ENCODE data around the gene C1orf226. TPM values are rescaled to one million over a fixed set of nuclear protein-coding genes. Genes with fewer than 3 reads are reported as not detected.

Gene C1orf226
- total and polyA plus RNA-seq, 2 of the 8 experiments (the other 6 are each of a cell fraction or from before 2014, with no cell fraction given) = 8.2 to 18.8 TPM

DNA sequence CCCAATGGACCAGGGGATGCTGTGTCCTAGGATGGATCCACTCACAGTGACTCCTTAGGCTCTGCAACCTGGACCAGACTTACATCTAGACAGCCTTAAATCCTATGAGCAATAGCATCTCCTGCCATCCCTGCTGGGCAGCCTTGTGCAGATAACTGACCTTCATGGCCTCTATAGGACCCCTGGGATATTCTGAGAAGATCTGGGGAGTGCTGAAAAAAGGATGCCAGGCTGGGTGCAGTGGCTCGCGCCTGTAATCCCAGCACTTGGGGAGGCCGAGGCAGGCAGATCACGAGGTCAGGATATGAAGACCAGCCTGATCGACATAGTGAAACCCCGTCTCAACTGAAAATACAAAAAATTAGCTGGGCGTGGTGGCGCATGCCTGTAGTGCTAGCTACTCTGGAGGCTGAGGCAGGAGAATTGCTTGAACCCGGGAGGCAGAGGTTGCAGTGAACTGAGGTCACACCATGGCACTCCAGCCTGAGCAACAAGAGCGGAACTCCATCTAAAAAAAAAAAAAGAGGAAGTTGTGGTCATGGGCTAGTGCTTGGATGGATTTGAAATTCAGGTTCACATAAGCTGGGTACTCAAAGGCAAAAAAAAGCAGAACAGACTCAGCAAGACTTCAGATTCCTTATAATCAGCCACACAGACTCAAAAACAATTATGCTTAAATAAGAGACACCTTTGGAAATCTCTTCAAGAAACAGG lies 41.3 kb downstream of the C1orf226 start (continued):
- TF ChIP-seq, protein P1, sequence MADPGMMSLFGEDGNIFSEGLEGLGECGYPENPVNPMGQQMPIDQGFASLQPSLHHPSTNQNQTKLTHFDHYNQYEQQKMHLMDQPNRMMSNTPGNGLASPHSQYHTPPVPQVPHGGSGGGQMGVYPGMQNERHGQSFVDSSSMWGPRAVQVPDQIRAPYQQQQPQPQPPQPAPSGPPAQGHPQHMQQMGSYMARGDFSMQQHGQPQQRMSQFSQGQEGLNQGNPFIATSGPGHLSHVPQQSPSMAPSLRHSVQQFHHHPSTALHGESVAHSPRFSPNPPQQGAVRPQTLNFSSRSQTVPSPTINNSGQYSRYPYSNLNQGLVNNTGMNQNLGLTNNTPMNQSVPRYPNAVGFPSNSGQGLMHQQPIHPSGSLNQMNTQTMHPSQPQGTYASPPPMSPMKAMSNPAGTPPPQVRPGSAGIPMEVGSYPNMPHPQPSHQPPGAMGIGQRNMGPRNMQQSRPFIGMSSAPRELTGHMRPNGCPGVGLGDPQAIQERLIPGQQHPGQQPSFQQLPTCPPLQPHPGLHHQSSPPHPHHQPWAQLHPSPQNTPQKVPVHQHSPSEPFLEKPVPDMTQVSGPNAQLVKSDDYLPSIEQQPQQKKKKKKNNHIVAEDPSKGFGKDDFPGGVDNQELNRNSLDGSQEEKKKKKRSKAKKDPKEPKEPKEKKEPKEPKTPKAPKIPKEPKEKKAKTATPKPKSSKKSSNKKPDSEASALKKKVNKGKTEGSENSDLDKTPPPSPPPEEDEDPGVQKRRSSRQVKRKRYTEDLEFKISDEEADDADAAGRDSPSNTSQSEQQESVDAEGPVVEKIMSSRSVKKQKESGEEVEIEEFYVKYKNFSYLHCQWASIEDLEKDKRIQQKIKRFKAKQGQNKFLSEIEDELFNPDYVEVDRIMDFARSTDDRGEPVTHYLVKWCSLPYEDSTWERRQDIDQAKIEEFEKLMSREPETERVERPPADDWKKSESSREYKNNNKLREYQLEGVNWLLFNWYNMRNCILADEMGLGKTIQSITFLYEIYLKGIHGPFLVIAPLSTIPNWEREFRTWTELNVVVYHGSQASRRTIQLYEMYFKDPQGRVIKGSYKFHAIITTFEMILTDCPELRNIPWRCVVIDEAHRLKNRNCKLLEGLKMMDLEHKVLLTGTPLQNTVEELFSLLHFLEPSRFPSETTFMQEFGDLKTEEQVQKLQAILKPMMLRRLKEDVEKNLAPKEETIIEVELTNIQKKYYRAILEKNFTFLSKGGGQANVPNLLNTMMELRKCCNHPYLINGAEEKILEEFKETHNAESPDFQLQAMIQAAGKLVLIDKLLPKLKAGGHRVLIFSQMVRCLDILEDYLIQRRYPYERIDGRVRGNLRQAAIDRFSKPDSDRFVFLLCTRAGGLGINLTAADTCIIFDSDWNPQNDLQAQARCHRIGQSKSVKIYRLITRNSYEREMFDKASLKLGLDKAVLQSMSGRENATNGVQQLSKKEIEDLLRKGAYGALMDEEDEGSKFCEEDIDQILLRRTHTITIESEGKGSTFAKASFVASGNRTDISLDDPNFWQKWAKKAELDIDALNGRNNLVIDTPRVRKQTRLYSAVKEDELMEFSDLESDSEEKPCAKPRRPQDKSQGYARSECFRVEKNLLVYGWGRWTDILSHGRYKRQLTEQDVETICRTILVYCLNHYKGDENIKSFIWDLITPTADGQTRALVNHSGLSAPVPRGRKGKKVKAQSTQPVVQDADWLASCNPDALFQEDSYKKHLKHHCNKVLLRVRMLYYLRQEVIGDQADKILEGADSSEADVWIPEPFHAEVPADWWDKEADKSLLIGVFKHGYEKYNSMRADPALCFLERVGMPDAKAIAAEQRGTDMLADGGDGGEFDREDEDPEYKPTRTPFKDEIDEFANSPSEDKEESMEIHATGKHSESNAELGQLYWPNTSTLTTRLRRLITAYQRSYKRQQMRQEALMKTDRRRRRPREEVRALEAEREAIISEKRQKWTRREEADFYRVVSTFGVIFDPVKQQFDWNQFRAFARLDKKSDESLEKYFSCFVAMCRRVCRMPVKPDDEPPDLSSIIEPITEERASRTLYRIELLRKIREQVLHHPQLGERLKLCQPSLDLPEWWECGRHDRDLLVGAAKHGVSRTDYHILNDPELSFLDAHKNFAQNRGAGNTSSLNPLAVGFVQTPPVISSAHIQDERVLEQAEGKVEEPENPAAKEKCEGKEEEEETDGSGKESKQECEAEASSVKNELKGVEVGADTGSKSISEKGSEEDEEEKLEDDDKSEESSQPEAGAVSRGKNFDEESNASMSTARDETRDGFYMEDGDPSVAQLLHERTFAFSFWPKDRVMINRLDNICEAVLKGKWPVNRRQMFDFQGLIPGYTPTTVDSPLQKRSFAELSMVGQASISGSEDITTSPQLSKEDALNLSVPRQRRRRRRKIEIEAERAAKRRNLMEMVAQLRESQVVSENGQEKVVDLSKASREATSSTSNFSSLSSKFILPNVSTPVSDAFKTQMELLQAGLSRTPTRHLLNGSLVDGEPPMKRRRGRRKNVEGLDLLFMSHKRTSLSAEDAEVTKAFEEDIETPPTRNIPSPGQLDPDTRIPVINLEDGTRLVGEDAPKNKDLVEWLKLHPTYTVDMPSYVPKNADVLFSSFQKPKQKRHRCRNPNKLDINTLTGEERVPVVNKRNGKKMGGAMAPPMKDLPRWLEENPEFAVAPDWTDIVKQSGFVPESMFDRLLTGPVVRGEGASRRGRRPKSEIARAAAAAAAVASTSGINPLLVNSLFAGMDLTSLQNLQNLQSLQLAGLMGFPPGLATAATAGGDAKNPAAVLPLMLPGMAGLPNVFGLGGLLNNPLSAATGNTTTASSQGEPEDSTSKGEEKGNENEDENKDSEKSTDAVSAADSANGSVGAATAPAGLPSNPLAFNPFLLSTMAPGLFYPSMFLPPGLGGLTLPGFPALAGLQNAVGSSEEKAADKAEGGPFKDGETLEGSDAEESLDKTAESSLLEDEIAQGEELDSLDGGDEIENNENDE (IDR thresholded peaks at IDR 0.05; ENCODE audit: insufficient replicate concordance, low read length) = no peak
- no peak for TF ChIP-seq JUND (IDR thresholded peaks at IDR 0.05; ENCODE audit: low read length)
- no peak for TF ChIP-seq FOSL1 (IDR thresholded peaks at IDR 0.05; ENCODE audit: insufficient read depth, low read depth, low read length)
- TF ChIP-seq CBX8 (IDR thresholded peaks at IDR 0.05; ENCODE audit: borderline replicate concordance, low read depth, low read length) = no peak
- TF ChIP-seq SP2 (IDR thresholded peaks at IDR 0.05; ENCODE audit: low read length) = no peak
- TF ChIP-seq ATF2 (IDR thresholded peaks at IDR 0.05; ENCODE audit: low read length) = no peak

Measured in H1 (cell line).